Transverse colon (tissue), 4 donors: Measurements from ENCODE around the gene KCTD15. TPM values are rescaled to one million over a fixed set of nuclear protein-coding genes. Genes with fewer than 3 reads are reported as not detected.

Experiments
- DNase-seq: peaks from one replicate; pipeline ENCODE4 v3.0.0-alpha.2; 2019
- H3K27ac ChIP-seq, 4 donors: fragments of 200-600 bp; sonication (generic); 2 replicates each; pipeline ENCODE4 v1.5.1; 2016 to 2018; ENCODE audit warnings: inconsistent platforms in 4 of 4
- H3K27me3 ChIP-seq: fragments of 200-600 bp; sonication (generic); 2 replicates; pipeline ENCODE4 v1.5.1; 2017; ENCODE audit warnings: inconsistent platforms
- H3K36me3 ChIP-seq, 4 donors: fragments of 200-600 bp; sonication (generic); 2 replicates each; pipeline ENCODE4 v1.5.1; 2017 to 2019; ENCODE audit warnings: inconsistent platforms in 4 of 4
- H3K4me1 ChIP-seq, 4 donors: fragments of 200-600 bp; sonication (generic); 2 replicates each; pipeline ENCODE4 v1.5.1; 2017 to 2020; ENCODE audit warnings: inconsistent platforms in 4 of 4
- H3K4me3 ChIP-seq, 4 donors: fragments of 200-600 bp; sonication (generic); 1 replicate in 1 of 4; 2 replicates in 3 of 4; pipeline versions ENCODE4 v1.5.1 to v1.6.1; 2017 to 2019; ENCODE audit warnings: inconsistent platforms in 4 of 4
- H3K9me3 ChIP-seq, 2 donors: fragments of 200-600 bp; sonication (generic); 2 replicates each; pipeline ENCODE4 v1.5.1; 2017 to 2019; ENCODE audit warnings: inconsistent platforms in 2 of 2
- CTCF ChIP-seq, 5 experiments: fragments of 200-600 bp in 3 of 5; fragments of 450-650 bp in 2 of 5; sonication (generic) in 3 of 5; IDR thresholded peaks; 1 replicate in 2 of 5; 2 replicates in 3 of 5; pipeline ENCODE4 v1.5.1; 2016 to 2017; ENCODE audit warnings: antibody characterized with exemption in 5 of 5, inconsistent platforms in 3 of 5, mild to moderate bottlenecking in 2 of 5, moderate library complexity in 1 of 5
- EP300 ChIP-seq: sonication (generic); formaldehyde crosslinking; IDR thresholded peaks from one replicate; pipeline ENCODE4 v1.6.1; 2017; ENCODE audit warnings: antibody characterized with exemption, low read depth
- POLR2A ChIP-seq: fragments of 450-650 bp; IDR thresholded peaks from one replicate; pipeline ENCODE4 v1.6.1; 2016; ENCODE audit warnings: antibody characterized with exemption, mild to moderate bottlenecking, moderate library complexity
- POLR2AphosphoS5 ChIP-seq, 3 donors: sonication (generic); formaldehyde crosslinking; IDR thresholded peaks; one replicate each; pipeline ENCODE4 v1.6.1; 2016; ENCODE audit warnings: antibody characterized with exemption in 3 of 3
- WGBS, 2 donors: methylation state at CpG; one replicate each; pipeline ENCODE4 v1.1.5; 2018; ENCODE audit warnings: low coverage in 1 of 2; 5-methylcytosine and 5-hydroxymethylcytosine counted together
- in situ Hi-C, 4 donors: fragments of 200-750 bp; cut with MboI; loops; one replicate each; pipeline versions ENCODE4 v1.15.0 to v1.15.1; 2017; ENCODE audit warnings: low sequenced_read_pairs in 3 of 4, low pct_ligation_motif_present in 1 of 4, low pct_unique_long_range_greater_than_20kb in 1 of 4
- intact Hi-C: fragments of 100-400 bp; cut with DNase I; formaldehyde crosslinking; loops from one replicate; pipeline ENCODE4 v1.15.1; 2023; ENCODE audit warnings: low total_unique reads
- total RNA-seq, 4 donors: library from RNA; depleted of rRNA; stranded (reverse); fragments of >200 nt; gene quantifications; one replicate each; pipeline ENCODE4 v1.1.0, GENCODE V29; 2016

KCTD15 gene
- total RNA-seq, 4 donors from 2014 or later = 28.5 to 158 (median 39.2) TPM

GRCh38 chr19:33805313-33805712 is 8.6 kb downstream of the KCTD15 start:
- intact Hi-C loops (no loop called here), in situ Hi-C loops (no loop called here)
- no peak for TF ChIP-seq CTCF (IDR thresholded peaks at IDR 0.05)
- TF ChIP-seq POLR2A = no peak
- no peak for TF ChIP-seq EP300
- TF ChIP-seq POLR2AphosphoS5 (IDR thresholded peaks at IDR 0.05) = no peak
- Histone ChIP-seq H3K4me3 (no peak overlapping the region), H3K36me3 (no peaks in the 10 kb centered on the region), H3K27me3 (no peaks in the 10 kb centered on the region), H3K9me3 (no peaks in the 10 kb centered on the region), H3K27ac (peak overlapping the region; percentile 78 to 87 (median 82)), H3K4me1 (peaks cover 21 to 29% (median 24%) of the 10 kb centered on the region in 4 donors)
- DNase-seq = no peak
- WGBS, 2 donors = 90% methylated on average over 3 of the region's 3 CpGs; no CpG with 5 or more reads in 1 of the 2 donors

- H3K36me3 ChIP-seq = no peaks in the 10 kb centered on the region
- no peaks in the 10 kb centered on the region for H3K27me3 ChIP-seq
- TF ChIP-seq POLR2AphosphoS5 (IDR thresholded peaks at IDR 0.05) (peak in 1 of 3 donors; percentile 18), EP300 (no peak), POLR2A (no peak), CTCF (IDR thresholded peaks at IDR 0.05) (no peak)
- H3K4me1 ChIP-seq = peaks cover 21 to 29% (median 24%) of the 10 kb centered on the region in 4 donors
- H3K4me3 ChIP-seq = no peak overlapping the region
- WGBS, 2 donors = 75% methylated on average over 9 of the region's 9 CpGs; no CpG with 5 or more reads in 1 of the 2 donors
- H3K27ac ChIP-seq = peak overlapping the region in 3 of 4 donors; percentile 78 to 87 (median 84)
- no peaks in the 10 kb centered on the region for H3K9me3 ChIP-seq
- DNase-seq = no peak
- in situ Hi-C loops = no loop called here
- intact Hi-C loops = no loop called here
These were observed 9.3 kb downstream of the KCTD15 start for GRCh38 chr19:33805840-33806433.

- no peaks in the 10 kb centered on the region for H3K36me3 ChIP-seq
- H3K4me3 ChIP-seq = no peak overlapping the region
- no peaks in the 10 kb centered on the region for H3K9me3 ChIP-seq
- peak; percentile 62 for DNase-seq
- WGBS, 2 donors = 64% methylated on average over 8 of the region's 8 CpGs; no CpG with 5 or more reads in 1 of the 2 donors
- TF ChIP-seq POLR2A (no peak), POLR2AphosphoS5 (IDR thresholded peaks at IDR 0.05) (peak in 1 of 3 donors; percentile 34)
- intact Hi-C loops (no loop called here), in situ Hi-C loops (no loop called here)
- H3K27me3 ChIP-seq = no peaks in the 10 kb centered on the region
- peak overlapping the region; percentile 0 to 87 (median 81) for H3K27ac ChIP-seq
- peaks cover 21 to 29% (median 24%) of the 10 kb centered on the region in 4 donors for H3K4me1 ChIP-seq
These were observed 9.8 kb downstream of the KCTD15 start for GRCh38 chr19:33806434-33806881.

- H3K36me3 ChIP-seq = no peaks in the 10 kb centered on the region
- in situ Hi-C loops (no loop called here), intact Hi-C loops (no loop called here)
- no peak overlapping the region for H3K27ac ChIP-seq
- H3K9me3 ChIP-seq = no peaks in the 10 kb centered on the region
- WGBS, 2 donors = 75 to 79% methylated on average over 1 of the region's 1 CpG
- DNase-seq = no peak
- H3K27me3 ChIP-seq = no peaks in the 10 kb centered on the region
- no peak for TF ChIP-seq POLR2A
- no peak for TF ChIP-seq CTCF (IDR thresholded peaks at IDR 0.05)
- no peak for TF ChIP-seq POLR2AphosphoS5 (IDR thresholded peaks at IDR 0.05)
- TF ChIP-seq EP300 = no peak
- no peak overlapping the region for H3K4me3 ChIP-seq
- peaks cover 21 to 29% (median 24%) of the 10 kb centered on the region in 4 donors for H3K4me1 ChIP-seq
These were observed 11.7 kb downstream of the KCTD15 start for GRCh38 chr19:33808399-33808798.
